ENCODE data around the gene FNDC3B.

Gene FNDC3B

GRCh38 chr3:172065527-172065926 lies 26.1 kb downstream of the FNDC3B start:
- TF ChIP-seq TAF1 (IDR thresholded peaks at IDR 0.05; ENCODE audit: low read depth) (no peak), FOXM1 (IDR thresholded peaks at IDR 0.05; ENCODE audit: borderline replicate concordance, low read depth) (no peak), NFIC (IDR thresholded peaks at IDR 0.05) (no peak), EP300 (IDR thresholded peaks at IDR 0.05; ENCODE audit: borderline replicate concordance) (no peak), RAD21 (IDR thresholded peaks at IDR 0.05; ENCODE audit: low read depth) (no peak), EGR1 (IDR thresholded peaks at IDR 0.05) (no peak), CREB1 (IDR thresholded peaks at IDR 0.05; ENCODE audit: low read depth) (no peak), TCF12 (IDR thresholded peaks at IDR 0.05; ENCODE audit: low read depth) (no peak), CEBPB (IDR thresholded peaks at IDR 0.05) (no peak), USF1 (IDR thresholded peaks at IDR 0.05) (no peak), ZBTB7A (IDR thresholded peaks at IDR 0.05; ENCODE audit: low read depth) (no peak), TEAD4 (IDR thresholded peaks at IDR 0.05) (no peak), YY1 (IDR thresholded peaks at IDR 0.05; ENCODE audit: low read depth) (no peak), REST (IDR thresholded peaks at IDR 0.05; ENCODE audit: low read depth) (no peak)
- TF ChIP-seq, protein P1, sequence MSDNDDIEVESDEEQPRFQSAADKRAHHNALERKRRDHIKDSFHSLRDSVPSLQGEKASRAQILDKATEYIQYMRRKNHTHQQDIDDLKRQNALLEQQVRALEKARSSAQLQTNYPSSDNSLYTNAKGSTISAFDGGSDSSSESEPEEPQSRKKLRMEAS (IDR thresholded peaks at IDR 0.05), result no peak

DNA sequence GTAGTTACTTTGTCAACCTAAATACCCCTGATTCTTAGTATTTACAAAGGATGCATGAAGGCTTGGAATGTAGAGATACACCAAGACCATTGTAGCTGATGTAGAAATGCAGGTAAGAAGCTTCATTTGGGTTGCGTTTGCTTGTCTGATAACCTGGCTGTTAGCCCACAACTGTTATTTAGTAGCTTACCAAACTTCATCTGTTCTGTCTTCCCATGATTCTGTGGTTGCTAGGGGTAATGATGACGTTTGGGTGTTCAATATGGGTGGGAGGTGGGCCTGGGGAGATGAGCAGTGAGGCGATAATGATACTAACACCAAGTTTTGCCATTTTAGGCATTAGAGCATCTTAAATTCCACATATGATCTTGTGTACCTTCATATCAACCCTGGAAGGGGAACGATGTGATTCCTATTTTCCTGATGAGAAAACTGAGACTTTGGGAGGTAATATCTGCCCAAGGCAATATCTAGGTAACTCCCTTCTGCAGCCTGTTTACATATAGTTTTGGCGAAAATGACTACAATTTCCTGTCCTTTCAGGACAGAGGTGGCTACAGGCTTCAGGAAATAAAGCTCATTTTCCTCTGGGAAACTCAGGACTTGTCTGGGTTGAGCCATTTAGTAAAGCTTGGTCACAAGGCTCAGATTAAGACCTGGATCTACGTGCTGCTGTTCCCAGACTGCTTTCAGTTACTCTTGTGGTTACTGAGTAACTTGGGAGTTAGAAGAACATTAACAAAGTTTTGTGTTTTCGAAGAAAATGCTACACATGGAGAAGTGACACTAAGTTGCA lies 26.8 kb downstream of the FNDC3B start:
- TF ChIP-seq, protein P1 (IDR thresholded peaks at IDR 0.05), result no peak

- TF ChIP-seq RAD21 (IDR thresholded peaks at IDR 0.05; ENCODE audit: low read depth) (no peak), YY1 (IDR thresholded peaks at IDR 0.05; ENCODE audit: low read depth) (no peak), EP300 (IDR thresholded peaks at IDR 0.05; ENCODE audit: borderline replicate concordance) (no peak), EGR1 (IDR thresholded peaks at IDR 0.05) (no peak), REST (IDR thresholded peaks at IDR 0.05; ENCODE audit: low read depth) (no peak), CREB1 (IDR thresholded peaks at IDR 0.05; ENCODE audit: low read depth) (no peak), TEAD4 (IDR thresholded peaks at IDR 0.05) (no peak), TAF1 (IDR thresholded peaks at IDR 0.05; ENCODE audit: low read depth) (no peak), TCF12 (IDR thresholded peaks at IDR 0.05; ENCODE audit: low read depth) (no peak), CEBPB (IDR thresholded peaks at IDR 0.05) (no peak), FOXM1 (IDR thresholded peaks at IDR 0.05; ENCODE audit: borderline replicate concordance, low read depth) (no peak), USF1 (IDR thresholded peaks at IDR 0.05) (no peak), NFIC (IDR thresholded peaks at IDR 0.05) (no peak), ZBTB7A (IDR thresholded peaks at IDR 0.05; ENCODE audit: low read depth) (no peak)
- TF ChIP-seq, protein P1 (IDR thresholded peaks at IDR 0.05), result no peak
Observed at GRCh38 chr3:172066880-172067796, 27.8 kb downstream of the FNDC3B start.

DNA sequence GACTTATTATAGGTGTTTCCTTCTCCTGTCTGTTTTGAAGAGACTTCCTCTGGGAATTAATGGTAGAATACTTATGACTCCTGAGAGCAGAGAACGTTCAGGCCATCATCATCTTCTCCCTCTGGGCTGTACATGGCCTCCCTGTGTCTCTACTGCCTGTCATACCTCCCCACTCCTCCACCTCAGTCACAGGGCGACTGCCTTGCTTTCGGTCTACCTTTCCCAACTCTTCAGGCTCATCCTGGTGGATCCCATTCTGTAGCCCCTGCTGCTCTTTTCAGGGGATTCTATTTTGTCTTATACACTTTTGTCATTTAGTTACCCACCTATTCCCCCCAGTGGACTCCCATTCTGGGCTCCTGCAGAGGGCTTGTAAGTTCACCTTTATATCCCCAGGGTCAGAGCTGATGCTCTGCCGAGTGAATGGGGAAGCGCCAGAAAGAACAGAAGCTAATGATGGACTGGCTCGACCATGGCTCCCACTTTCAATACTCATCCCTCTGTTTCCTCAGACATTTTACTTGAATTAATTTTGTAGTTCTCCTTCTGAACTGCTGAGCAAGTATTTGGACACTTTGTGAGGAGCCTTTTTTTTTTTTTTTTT lies 28.6 kb downstream of the FNDC3B start:
- TF ChIP-seq TCF12 (IDR thresholded peaks at IDR 0.05; ENCODE audit: low read depth), result no peak
- TF ChIP-seq TAF1 (IDR thresholded peaks at IDR 0.05; ENCODE audit: low read depth), result no peak
- no peak for TF ChIP-seq EP300 (IDR thresholded peaks at IDR 0.05; ENCODE audit: borderline replicate concordance)
- TF ChIP-seq CEBPB (IDR thresholded peaks at IDR 0.05), result no peak
- TF ChIP-seq USF1 (IDR thresholded peaks at IDR 0.05), result no peak
- TF ChIP-seq NFIC (IDR thresholded peaks at IDR 0.05), result no peak

Measured in Ishikawa (cell line).